TTC549 (cell line): Measurements from ENCODE around the gene MXRA7.
"Not testable (repeated sequence)": the region's sequence is repeated elsewhere in the genome, so short reads cannot be mapped to it uniquely, and the experiment has no call there.

Source experiments
- FAIRE-seq: peaks from 2 replicates; lab custom pipeline; 2012; peaks lifted over from hg19 to GRCh38; lab: Jason Lieb, UNC

MXRA7 gene

GRCh38 chr17:76716146-76716838 is 5.5 kb upstream of the MXRA7 start:
- no peak for FAIRE-seq

DNA sequence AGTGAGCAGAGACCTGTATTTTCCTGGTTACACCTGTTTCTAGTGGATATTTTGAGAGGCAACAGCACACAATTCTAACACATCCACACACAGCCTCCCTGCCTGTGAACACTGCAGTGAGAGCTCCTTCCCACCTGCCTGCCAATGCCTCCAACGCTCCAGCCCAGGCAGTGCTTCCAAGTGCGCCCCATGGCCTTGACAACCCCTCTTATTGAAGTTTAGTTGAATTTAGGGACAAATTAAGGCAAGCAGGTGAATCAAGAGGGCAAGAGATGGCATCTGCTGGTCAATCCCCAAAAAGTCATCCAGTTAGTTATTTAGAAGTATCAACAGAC is 4.7 kb upstream of the MXRA7 start:
- FAIRE-seq = no peak

DNA sequence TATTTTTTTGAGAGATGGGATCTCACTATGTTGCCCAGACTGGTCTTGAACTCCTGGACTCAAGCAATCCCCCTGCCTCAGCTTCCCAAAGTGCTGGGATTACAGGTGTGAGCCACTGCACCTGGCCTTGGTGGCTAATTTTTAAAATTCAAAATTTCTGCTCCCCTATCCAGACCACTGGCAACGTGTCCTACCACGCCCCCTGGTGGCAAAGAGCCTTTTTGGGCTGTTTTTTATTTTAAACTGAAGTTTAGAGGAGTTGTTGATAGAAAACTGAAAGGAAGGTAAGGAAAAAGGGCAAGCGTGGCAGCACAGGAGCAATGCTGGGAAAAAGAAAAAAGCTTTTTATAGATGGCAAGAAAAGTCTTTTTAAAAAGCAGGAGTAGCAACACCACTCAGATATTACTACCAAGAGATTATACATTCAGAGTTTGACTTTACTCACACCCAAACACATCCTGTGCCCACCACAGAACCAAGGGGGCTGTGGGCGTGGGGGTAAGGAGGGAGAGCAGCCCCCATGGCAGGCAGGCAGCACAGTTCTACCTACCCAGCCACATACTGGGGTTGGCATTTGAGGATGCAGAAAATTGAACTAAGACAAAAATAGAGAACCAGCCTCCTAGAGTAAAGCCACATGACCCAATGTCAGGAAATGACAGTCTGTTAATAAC is 4.2 kb upstream of the MXRA7 start:
- no peak for FAIRE-seq

- FAIRE-seq = no peak
Measured at GRCh38 chr17:76714336-76714735, 3.6 kb upstream of the MXRA7 start.

DNA sequence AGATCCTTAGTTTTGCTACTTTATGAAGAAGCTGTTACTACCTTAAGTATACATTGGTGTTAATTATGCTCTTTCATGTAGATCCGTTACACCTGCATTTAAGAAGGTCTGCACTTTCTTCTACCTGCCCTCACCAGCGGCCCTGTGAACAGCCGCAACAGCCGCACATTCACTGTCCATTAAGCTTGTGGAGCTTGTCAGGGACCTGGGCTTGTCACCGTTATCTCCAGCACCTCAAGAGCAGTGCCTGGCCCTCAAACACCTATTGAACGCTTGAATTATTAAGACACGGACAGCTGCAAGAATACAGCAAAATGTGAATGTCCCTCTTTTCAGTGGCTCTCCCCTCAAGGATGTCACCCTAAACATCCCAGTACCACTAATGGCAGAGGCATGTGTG is 3.0 kb upstream of the MXRA7 start:
- no peak for FAIRE-seq

- not testable (repeated sequence) for FAIRE-seq
Measured at GRCh38 chr17:76712321-76712720, 1.6 kb upstream of the MXRA7 start.

DNA sequence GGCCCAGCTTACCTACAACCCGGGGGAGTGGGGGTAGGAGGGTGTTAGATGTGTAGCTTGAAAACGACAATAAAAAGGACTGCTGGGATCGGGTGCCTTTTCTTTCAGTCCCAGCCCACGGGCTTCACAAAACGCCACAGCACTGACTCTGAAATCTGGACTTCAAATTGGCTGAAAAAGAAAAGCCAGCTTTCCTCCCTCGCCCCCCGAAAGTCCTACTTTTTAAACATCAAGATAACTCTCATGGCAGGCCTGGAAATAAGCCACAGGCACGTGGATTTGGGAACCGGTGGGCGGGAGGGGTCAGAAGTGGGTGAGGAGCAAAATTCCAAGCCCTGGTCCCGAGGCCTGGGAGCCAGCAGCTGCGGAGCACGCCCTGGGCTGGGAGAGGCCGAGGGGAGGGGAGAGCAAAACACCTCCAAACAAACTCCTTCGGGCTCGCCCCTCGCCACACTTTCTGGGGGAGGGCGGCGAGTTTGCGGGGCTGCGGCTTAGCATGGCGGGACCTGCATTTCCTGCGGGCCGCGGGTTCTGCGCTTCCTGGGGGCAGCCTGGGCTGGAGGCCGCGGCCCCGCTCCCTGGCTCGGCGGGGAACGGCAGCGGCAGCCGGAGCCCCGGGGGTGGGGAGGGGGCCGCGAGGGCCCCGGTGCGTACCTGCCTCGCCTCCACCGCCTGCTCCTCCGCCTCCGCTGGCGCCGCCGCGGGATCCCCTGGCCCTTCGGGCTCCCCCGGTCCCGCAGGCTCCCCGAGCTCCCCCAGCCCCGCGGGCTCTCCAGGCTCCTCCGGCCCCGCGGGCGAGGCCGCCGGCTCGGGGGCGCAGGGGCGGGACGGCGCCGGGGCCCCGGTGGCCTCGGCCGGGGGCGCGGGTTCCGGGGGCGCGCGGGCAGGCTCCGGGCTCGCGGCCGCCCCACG is 558 bp downstream of the MXRA7 start:
- not testable (repeated sequence) for FAIRE-seq

DNA sequence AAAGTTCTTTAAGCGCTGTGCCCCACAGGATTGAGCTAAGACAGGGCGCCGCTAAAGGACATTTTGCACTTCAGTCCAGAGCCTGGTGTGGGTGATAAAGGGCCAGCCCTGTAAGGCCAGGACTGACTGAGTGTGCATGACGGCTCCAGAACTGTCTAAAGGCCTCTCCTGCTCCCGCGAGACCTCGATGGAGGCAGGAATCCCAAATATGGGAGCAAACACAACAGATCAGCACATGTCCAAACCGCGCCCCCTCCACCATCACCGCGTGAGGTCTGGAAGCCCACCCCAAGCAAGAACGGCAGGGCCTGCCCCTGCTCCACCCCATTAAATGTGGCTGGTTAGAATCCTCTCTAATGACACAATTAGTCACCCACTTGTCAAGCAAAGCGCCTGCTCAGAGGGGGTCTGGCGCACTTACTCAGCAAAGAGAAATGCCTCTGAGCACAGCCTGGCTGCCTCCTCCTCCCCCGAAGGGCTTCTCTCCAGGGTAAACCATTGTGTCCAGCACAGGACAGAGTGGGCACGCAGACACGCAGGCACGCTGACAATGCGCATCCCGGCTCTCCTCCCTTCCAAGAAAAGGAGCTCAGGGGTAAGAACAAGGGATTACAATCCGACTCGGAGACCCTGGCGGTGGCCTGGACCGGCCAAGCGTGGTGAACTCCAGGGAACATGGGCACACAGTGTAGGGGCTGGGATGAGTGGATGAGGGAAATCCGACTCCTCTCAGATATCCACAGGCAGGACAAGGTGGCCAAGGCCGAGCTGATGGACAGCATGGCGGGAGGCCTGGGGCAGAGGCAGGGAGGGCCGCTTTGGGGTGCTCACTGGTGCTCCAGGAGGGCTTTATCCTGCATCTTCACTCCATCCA is 1.5 kb downstream of the MXRA7 start:
- FAIRE-seq = no peak

DNA sequence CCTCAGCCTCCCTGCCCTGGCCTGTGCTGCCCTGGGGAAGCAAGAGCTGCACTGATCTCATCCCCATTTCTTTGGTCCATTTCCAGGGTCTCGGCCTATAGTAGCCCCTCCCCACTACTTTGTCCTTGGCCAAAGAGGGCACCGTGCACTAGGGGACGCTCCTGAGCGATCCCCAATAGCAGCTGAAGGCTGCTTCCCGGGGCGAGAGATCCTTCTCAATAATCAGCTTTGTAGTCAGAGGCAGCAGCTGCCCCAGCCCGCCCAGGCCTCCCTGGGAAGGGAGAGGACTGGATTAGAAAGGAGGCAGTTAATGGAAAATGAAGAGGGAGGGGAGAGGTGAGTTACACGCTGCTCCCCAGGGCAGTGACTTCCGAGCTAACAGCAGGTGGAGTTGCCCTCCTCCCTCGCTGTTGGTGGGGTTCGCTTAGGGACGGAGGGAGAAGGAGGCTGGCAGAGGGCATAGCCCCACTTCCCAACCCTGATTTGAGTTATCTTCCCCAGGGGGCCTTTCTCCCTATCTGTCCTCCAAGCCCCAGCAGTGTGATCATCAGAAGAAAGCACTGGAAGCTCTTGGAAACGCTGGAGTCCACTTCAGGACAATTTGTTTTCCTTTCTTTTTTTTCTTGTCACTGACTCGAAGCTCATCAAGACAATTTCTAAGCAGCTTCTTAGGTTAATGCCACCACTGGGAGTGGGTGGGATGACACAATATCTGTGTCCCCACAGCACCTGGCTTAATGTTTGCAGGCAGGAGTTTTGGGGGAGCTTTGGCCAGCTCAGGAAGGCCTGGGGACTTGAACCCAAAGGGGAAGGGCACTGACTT is 2.6 kb downstream of the MXRA7 start:
- no peak for FAIRE-seq

- no peak for FAIRE-seq
Measured at GRCh38 chr17:76706817-76707216, 3.9 kb downstream of the MXRA7 start.

GRCh38 chr17:76704805-76705204 is 6.0 kb downstream of the MXRA7 start:
- no peak for FAIRE-seq

- no peak for FAIRE-seq
Measured at GRCh38 chr17:76702941-76703637, 7.7 kb downstream of the MXRA7 start.

GRCh38 chr17:76702076-76702475 is 8.7 kb downstream of the MXRA7 start:
- FAIRE-seq = no peak

GRCh38 chr17:76701471-76701967 is 9.2 kb downstream of the MXRA7 start:
- FAIRE-seq = no peak

GRCh38 chr17:76700617-76701470 is 9.9 kb downstream of the MXRA7 start:
- no peak for FAIRE-seq

DNA sequence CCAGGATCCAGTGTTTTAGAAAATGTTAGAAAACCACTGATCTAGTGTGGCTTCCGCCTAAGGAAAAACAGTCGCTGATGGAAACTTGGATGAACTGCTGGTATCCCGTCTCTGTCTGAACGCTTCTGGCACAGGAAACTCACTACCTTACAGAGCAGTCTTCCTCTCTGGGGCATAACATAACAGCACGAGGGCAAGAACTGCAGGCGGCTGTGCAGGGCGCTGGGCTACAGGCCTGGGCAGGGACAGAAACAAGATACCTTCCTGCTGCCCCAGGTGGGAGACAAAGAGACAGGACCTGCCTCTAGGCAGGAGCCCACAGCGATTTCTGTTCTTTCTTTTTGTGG is 10.5 kb downstream of the MXRA7 start:
- FAIRE-seq = no peak

DNA sequence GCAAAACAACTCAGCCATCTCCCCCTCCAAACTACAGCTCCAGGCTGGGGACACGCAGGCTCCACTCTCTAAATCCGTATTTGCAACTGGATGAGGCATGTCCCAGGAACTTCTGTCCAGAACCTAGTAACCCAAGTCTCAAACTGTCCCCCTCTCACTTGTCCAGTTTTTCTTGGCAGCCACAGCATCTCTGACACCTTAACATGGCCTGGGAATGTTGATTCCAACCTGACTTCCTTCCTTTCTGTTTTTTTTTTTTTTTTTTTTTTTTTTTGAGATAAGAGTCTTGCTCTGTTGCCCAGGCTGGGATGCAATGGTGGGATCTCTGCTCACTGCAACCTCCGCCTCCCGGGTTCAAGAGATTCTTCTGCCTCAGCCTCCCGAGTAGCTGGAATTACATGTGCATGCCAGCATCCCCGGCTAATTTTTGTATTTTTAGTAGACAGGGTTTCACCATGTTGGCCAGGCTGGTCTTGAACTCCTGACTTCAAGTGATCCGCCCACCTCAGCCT is 12.2 kb downstream of the MXRA7 start:
- FAIRE-seq = not testable (repeated sequence)

- no peak for FAIRE-seq
Measured at GRCh38 chr17:76697702-76698465, 12.9 kb downstream of the MXRA7 start.
